Measurements from ENCODE around the gene OPTC.
A peak's percentile ranks its signal among the peaks of the same experiment; 100 is the strongest.
"Not testable (repeated sequence)": the region's sequence is repeated elsewhere in the genome, so short reads cannot be mapped to it uniquely, and the experiment has no call there.

OPTC gene

DNA sequence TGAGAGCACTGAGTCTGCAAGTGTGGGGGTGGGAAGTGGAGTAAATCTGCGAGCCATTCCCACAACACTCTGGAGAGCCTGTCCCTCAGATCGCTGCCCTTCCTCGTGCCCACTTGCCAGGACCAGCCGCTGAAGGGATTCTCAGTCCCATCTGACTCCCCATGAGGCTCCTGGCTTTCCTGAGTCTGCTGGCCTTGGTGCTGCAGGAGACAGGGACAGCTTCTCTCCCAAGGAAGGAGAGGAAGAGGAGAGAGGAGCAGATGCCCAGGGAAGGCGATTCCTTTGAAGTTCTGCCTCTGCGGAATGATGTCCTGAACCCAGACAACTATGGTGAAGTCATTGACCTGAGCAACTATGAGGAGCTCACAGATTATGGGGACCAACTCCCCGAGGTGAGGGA is 1.9 kb downstream of the OPTC start:
- DNase-seq, result no peak

GRCh38 chr1:203497269-203497777 is 3.4 kb downstream of the OPTC start:
- DNase-seq, result no peak

DNA sequence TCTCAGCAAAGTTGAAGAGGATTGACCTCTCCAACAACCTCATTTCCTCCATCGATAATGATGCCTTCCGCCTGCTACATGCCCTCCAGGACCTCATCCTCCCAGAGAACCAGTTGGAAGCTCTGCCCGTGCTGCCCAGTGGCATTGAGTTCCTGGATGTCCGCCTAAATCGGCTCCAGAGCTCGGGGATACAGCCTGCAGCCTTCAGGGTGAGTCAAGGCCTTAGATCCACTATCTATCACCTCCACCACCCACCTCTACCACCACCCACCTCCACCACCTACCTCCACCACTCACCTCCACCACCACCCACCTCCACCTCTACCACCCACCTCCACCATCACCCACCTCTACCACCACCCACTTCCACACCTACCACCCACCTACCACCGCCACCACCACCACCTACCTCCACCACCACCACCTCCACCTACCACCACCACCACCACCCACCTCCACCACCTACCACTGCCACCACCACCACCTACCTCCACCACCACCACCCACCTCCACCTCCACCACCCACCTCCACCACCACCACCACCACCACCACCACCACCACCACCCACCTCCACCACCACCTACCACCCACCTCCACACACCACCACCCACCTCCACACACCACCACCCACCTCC is 5.8 kb downstream of the OPTC start:
- no peak for DNase-seq

DNA sequence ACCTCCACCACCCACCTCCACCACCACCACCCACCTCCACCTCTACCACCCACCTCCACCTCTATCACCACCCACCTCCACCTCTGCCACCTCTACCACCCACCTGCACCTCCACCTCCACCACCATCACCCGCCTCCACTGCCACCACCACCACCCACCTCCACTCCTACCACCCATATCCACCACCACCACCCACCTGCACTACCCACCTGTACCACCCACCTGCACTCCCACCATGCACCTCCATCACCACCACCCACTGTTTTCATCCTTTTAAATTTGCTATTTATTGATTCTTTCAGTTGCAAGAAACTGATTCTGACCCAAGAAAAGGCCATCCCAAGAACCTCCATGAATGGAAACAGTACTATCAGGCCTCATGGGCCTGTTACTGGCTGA is 6.3 kb downstream of the OPTC start:
- no peak for DNase-seq

- no peak for DNase-seq
Observed at GRCh38 chr1:203503836-203504235, 9.9 kb downstream of the OPTC start.

GRCh38 chr1:203504400-203505250 is 10.7 kb downstream of the OPTC start:
- DNase-seq, result peak; percentile 30 to 78 (median 62)

DNA sequence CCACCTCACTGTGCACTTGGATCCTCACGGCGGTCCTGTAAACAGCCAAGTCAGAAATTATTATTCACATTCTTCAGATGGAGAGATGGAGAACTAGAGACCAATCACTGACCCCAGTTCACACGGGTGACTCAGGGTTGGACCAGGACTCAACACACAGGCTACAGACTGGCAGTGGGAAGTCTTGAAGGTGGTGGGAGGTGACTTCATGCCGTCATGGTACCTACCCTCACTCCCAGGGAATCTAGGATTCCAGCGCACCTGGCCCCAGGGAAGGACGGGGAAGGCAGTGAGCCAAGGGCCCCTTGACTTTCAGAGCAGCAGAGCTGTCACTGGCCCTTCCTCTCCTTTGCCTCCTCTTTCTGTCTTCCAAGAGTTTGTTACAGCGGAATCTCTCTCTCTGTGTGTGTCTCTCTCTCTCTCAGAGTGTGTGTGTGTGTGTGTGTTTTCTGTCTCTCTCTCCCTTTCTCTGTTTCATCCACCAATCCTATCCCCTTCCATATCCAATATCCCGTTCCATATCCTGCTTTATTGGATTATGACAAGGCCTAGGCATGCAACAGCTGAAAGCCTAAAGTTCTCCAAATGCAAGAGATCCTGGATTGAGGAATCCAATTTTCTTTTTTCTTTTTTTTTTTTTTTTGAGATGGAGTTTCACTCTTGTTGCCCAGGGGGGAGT is 11.7 kb downstream of the OPTC start:
- no peak for DNase-seq

DNA sequence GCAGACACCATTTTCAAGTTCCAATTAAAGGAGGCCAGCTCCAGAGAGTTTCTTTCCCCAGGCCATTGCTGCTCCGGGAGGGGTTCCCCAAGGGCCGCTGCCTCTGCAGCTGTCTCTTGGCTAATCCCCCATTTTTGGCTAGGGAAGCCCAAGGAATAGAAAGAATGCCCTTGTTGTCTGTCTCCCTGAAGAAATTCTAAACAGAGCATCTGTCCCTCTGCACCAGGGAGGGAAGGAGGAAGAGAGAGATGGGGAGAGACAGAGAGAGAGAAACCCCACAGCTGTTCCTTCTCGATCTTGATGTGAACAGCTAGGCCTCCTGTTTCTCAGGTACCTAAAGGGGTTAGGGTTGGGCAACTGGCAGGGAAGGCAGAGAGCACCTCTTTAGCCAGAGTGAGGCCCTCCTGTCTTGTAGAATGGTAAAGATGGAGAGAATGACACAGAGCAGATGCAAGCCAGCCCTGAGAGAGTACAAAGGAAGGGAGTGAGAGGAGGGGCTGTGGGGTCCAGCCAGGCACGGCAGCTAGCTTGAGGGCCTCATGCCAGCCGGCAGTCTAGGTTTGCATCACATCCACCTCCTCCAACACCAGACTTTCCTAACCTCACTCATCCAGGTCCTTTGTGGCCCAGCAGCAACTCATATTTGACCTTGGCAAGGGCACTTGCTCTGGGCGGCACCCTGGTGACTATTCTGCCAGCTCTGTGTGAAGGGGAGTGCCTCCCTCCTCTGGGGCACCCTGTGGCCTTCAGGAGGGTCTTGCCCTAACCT is 13.1 kb downstream of the OPTC start:
- DNase-seq, result no peak

- no peak for DNase-seq
Observed at GRCh38 chr1:203507759-203508158, 13.8 kb downstream of the OPTC start.

- no peak for DNase-seq
Observed at GRCh38 chr1:203508463-203509073, 14.6 kb downstream of the OPTC start.

- DNase-seq, result no peak
Observed at GRCh38 chr1:203509135-203509534, 15.2 kb downstream of the OPTC start.

DNA sequence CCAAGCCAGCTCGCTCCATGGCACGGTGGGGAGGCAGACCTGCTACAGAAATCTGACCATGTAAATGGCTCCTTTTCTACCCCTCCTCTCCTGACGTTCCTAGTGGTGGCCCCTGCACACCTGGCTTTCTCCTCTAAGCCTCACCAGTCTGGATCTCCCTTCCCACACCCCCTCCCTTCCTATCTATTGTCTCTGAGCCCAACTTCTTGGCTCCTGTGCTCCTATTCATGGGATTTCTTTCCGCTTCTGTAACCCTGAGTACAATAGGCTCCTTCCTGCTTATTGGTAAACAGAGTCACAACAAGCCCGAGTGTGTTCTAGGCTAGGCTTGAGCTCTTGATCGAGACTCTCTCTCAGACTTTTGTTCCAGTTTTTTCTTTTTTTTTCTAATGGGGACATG is 17.6 kb downstream of the OPTC start:
- DNase-seq, result no peak

DNA sequence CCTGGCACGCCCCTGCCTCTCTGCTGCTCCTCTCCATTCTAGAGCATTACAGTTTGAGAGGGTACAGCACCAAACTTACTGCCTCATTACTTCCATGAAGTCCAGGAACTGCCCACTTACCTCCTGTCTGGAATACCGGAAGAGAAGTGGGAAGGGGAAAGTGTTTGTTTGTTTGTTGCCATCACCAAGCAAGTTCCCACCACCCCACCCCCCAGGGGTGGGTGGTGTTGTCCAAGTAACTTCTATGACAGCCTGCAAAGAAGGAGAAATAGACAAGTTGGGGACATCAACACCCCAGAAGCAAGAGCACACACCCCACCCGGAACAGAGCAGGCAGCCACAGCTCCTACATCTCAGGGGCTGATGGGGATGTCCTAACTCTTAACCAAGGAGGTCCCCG is 18.0 kb downstream of the OPTC start:
- no peak for DNase-seq

DNA sequence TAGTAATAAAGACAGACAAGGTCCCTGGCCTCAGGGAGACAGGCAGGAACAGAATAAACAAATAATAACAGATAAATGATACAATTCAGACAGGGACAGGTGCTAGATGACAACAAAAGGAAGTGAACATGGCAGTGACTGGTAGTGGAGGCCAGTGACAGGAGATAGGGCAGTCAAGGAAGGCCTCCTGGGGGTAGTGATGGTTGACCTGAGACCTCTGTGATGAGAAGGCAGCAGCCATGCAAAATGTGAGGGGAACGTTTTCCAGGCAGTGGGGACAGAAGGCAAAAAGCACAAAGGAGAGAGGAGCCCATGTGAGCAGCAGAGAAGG is 18.5 kb downstream of the OPTC start:
- DNase-seq, result no peak

DNA sequence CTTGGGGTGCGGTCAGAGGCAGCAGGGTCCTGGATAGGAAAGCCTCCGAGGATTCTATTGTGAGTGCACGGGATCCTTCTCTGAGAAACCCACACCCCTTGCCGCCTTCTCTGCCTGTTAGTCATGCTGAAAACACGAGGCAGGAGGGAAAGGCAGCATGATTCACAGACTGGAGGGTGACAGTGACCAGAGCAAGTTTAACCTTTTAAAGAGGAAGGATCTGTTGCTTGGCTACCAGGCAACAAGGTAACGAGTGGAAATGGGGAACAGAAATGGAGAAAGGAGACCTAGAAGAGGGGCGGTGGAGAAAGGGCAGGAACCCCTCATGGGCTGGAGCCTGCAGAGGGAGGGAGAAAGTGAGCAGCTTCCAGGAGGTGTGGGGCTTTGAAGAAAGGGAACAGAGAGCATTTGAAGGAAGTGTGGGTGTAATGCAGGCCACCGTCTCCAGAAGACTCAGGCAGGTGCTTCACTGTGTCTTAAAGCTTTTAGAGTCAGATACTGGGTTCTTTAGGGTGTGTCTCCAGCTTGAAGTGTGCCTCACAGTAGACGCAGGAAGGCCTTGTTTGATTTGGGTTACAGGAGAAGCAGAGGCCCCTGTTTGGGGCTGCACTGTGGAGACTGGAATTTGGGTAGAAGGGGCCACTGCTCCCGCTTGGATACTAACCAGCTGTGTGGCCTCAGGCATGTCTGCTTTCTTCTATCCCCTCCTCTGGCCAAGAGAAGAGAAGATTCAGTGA is 19.1 kb downstream of the OPTC start:
- peak in 3 of 6 experiments; percentile 33 to 65 (median 53) for DNase-seq

DNA sequence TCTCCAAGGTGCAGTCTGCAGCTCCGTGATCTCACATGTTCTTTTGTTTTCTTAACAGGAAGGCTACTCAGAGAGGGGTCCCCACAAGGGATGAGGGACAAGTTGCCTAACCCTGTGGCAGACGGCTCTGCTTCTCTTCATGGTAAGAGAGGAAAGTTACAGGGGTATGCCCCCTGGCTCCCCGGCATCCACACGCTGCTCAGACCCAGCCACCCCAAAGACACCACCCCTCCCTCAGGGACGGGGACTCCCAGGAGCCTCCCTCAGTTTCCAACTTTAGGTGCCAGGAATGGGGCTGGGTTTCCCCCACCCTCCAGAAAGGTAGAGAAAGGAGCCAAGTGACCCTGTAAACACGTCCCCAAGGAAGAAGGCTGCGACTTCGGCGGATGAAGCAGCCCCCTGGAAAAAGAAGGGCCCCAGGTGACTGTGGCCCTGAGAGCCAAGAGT is 19.7 kb downstream of the OPTC start:
- no peak for DNase-seq

DNA sequence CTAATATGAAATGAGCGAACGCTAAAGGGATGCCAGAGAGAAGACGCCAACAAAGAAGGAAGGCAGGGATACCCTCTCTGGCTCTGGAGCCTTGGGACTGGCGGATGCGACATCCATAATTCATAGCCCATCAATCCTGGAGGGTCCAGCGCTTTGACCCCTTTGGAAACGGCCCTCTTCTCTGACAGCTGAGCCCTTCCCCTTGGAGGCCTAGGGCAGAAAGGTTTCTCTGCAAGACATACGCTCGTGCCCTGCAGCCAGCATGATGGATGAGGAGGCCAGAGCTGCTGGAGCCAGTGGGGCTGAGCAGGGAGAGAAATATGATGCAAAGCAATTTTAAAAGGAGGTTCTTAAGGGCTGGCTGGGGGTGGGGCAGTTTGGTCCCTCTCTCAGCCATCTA is 22.2 kb downstream of the OPTC start:
- no peak for DNase-seq

DNA sequence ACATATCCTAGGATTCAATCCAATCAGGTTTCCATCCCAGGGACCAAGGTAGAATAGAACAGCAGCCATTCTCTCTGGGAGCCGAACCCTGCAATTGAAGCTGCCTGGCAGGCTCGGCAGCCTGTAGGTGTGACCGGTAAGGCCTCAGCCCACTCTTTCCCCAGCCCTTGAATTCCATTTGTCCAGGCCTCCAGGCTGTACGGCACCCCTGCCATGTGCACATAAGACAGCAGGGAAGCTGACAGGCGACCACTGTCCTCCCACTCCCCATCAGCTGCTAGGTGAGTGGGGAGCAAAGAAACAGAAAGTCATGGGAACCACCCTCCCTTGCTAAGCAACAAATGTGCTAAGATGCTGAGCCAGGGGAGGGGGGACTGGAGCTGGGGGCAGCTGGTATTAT is 23.0 kb downstream of the OPTC start:
- no peak for DNase-seq

DNA sequence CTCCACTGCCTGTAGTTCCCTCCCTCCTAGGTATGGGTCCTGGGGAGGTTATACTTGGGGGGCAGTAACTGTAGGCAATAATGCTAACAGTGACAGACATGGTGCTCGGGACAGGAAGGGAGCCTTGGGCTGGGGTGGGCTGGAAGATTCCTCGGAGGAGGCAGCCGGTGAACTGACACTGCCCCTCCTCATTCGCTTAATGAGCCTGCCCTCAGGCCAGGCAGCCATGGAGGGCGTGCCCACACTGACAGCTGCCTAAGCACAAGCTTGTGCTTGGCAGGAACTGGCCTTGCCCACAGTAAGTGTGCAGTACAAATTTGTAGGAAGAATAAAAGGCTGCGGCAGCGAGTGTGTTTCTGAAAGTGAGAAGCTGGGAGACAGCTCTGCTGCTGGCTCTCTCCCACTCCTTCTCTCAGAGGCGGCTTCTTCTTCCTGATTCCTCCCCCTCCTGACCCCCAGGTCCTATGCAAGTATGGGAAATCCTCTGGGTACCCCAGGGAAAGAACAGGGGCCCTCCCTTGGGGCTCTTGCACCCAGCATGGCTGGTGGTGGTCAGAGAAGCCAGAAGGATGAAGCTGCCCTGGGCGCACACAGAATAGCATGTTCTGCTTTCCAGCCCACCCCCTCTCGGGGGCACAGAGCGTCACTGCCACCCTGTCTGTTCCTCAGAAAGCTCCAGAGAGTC is 23.6 kb downstream of the OPTC start:
- no peak for DNase-seq

DNA sequence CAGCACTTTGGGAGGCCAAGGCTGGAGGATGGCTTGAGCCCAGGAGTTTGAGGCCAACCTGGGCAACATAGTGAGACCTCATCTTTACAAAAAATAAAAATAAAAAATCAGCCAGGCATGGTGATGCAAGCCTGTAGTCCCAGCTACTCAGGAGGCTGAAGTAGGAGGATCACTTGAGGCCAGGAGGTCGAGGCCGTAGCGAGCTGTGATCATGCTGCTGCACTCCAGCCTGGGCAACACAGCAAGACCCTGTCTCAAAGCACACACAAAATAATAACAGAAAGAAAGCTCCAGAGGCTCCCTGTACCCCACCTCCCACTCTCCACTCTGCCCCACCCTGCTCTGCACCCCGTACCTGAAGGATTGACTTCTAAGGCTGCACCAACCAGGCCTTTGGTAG is 24.2 kb downstream of the OPTC start:
- DNase-seq, result not testable (repeated sequence)

GRCh38 chr1:203518541-203518940 is 24.6 kb downstream of the OPTC start:
- no peak for DNase-seq

All from stimulated activated naive CD4-positive, alpha-beta T cell (primary cell).